Fibroblast of mammary gland (primary cell): ENCODE measurements around the gene SREBF1.
A peak's percentile ranks its signal among the peaks of the same experiment; 100 is the strongest.

Experiments used
- DNase-seq: peaks from one replicate; pipeline ENCODE4 v3.0.0-alpha.2; 2010; ENCODE audit warnings: low read depth
- H3K4me3 ChIP-seq: 2 replicates; pipeline ENCODE4 v1.5.1; 2011; ENCODE audit warnings: low read depth, mild to moderate bottlenecking, low read length, moderate library complexity; ENCODE audit not compliant: control insufficient read depth
- TF ChIP-seq, protein P1 (sequence below): conservative IDR thresholded peaks from 2 replicates; pipeline ENCODE4 v1.5.1; 2011; ENCODE audit warnings: low read depth, low read length, inconsistent platforms; ENCODE audit not compliant: control insufficient read depth, insufficient read depth

SREBF1 gene

DNA sequence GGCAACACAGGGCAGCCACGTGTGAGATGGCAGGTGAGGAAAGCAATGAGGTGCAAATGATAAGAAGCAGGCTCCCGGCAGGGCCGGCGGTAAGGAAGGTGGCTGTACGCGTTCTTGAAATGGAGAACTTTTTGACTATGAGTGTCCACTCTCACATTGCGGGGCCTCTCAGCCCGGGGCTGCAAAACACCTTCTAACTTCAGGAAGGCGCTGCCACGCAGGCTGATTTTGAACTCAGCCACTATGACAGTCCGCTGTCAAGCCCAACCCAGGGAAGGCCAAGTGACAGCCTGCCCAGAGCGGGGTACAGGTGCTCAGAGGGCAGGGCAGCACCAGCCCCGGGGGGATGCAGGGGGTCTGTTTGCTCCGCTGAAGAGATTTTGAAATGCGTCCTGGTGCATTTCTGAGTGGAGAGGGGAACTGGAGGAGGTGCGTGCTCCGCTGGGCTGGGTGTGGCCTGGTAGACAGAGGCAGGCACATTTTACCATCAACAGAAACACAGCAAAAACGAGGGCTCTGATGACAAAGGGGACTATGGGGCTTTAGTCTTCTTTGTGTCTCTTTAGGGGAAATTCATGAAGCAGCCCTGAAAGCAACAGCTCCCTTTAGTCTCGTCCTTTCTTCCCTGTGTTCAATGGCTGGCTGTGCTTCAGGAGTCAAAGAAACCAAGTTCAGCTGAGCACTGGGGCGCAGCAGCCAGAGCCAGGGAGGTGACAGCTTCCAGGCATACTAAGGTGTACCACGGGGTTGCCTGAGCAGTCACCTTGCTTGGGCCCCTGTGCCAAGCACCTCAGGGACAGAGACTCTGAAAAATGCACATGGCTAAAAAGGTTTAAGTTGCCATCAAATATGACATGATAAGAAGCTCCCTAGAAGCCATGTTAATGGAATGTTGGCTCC is 14.6 kb upstream of the SREBF1 start:
- TF ChIP-seq, protein P1, sequence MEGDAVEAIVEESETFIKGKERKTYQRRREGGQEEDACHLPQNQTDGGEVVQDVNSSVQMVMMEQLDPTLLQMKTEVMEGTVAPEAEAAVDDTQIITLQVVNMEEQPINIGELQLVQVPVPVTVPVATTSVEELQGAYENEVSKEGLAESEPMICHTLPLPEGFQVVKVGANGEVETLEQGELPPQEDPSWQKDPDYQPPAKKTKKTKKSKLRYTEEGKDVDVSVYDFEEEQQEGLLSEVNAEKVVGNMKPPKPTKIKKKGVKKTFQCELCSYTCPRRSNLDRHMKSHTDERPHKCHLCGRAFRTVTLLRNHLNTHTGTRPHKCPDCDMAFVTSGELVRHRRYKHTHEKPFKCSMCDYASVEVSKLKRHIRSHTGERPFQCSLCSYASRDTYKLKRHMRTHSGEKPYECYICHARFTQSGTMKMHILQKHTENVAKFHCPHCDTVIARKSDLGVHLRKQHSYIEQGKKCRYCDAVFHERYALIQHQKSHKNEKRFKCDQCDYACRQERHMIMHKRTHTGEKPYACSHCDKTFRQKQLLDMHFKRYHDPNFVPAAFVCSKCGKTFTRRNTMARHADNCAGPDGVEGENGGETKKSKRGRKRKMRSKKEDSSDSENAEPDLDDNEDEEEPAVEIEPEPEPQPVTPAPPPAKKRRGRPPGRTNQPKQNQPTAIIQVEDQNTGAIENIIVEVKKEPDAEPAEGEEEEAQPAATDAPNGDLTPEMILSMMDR, result no peak
- no peak overlapping the region for H3K4me3 ChIP-seq
- DNase-seq, result no peak

DNA sequence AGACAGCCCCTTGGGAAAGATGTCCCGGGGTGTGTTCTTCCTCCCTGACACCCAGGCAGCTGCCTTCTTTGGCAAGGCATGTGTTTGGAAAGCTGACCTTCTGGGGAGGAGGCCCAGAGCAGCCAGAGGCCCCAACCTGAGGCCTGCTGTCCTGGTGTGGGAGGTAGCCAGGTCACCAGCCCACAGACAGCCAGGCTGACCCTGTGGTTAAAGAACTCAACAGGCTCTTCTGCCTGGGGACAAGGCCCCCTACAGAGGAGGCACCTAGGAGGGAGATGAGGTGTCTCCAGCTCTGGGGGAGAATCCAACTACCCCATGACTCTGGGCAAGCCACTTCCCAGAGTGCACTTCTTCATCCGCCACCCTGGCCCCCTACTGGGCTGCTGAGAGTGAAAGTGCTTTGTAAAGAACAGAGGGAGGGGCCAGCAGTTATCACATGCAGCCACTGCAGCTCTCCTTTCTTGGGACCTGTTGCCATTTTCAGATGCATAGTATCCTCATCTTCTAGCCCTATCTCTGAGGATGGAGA is 13.1 kb upstream of the SREBF1 start:
- TF ChIP-seq, protein P1, result peak; percentile 37

DNA sequence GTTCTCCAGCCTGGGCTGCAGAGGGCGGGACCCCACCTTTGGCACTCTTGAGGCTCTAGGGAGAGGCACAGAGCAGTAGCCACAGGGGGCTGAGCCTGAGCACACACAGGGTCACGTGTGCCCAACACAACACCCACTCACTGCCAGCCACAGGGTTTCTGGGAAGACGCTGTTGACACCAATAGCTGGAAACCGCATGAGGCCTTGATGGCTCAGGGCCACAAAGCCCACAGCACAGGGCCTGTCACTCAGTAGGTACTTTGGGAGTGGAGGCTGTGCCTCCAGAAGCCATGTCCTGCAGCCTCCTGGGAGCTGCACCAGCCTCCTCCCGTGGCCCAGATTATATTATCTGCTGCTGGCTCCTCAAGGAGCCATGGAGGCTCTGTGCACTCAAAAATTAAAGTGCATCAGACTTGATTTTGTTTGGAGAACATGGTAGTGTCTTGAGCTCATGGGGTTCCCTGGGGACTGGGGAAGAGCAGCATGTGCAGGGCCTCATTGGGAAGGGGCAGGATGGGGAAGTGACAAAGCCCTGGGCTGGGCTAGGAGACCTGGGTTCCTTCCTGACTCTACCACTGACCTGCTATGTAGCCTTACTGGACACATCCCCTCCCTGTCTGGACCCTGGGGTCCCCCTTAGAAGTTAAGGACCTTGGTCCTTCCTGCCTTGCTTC is 12.5 kb upstream of the SREBF1 start:
- no peak overlapping the region for H3K4me3 ChIP-seq
- TF ChIP-seq, protein P1, result no peak
- peak; percentile 82 for DNase-seq

More for the DNA sequence above, 13.1 kb upstream of the SREBF1 start:
- H3K4me3 ChIP-seq, result no peak overlapping the region
- DNase-seq, result peak; percentile 67

DNA sequence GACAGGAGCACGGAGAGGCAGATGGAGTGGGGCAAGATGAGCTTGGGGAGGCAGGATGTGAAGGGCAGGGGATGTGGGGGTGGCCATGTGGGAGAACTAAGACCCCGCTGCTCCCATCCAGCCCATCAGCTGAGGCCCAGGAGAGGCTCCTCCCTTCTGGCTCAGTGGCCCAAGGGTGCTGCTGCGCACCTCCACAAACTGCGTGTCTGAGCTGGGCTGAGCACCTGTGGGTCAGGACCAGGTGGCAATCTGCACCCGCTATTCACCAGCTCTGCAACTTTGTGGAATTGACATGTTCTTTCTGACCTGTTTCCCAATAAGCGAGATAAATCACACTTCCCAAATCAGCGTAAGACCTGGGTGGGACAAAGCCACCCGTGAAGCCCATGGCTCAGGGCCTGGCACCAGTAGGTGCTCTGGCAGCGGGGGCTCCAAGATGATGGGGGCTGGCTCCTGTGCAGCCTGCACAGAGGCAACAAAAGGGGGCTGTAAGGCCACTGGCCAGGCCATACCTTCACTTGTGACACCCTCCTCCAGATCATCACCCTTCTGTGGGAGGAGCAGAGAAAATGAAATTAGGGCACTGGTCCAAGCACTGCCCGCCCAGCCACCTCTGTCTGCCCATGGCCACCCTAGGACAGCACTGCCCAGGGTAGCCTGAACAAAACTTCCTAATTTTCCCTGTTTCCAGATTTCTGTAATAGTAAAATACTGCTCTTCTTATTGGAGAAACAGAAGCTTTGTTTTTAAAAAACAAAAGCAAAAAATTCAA is 11.7 kb upstream of the SREBF1 start:
- no peak for DNase-seq
- H3K4me3 ChIP-seq, result no peak overlapping the region
- TF ChIP-seq, protein P1, result no peak

DNA sequence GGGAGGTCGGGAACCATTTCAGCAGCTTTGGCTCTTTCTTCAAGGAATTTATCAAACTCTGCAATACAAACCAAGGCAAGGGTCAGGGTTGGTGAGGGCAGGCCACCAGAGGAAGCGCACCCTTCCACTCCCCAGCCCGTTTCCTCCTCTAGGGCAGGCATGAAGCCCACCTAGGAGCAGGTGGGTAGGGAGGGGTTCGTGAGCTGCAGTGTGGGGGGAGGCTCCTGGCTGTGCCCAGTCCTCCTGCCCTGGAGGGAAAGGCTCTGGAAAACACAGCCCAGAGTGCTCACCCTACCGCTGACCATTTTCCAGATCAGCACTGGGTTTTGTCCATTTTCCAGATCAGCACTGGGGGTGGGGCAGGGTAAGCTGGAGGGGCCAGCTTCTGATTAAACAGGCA is 10.9 kb upstream of the SREBF1 start:
- H3K4me3 ChIP-seq, result no peak overlapping the region
- TF ChIP-seq, protein P1, result no peak
- DNase-seq, result no peak

DNA sequence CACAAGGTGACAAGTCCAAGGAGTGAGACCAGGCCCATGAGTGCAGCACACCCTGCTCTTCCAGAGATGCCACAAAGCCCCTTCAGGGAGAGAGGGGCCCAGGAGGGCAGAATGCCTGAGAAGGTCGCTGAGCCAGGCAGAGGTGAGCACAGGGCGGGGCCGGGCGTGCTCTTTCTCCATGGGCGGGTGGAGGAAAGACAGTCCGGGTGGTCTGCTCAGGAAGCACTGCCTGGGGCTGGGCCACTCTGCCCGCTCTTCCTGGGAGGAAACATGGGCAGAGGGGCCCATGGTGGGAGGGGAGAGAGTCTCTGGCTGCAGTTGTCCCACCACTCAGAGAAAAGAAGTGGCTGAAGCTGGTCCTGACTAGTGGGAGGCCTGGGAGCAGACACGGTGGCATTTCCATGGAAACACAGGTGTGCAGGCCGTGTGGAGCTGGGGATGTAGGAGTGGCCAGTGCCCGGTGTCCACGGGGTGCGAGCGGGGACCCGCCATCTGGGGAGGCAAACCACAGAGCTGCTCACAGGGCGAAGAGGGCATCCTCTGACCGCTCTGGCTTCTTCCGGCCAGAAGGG is 10.4 kb upstream of the SREBF1 start:
- H3K4me3 ChIP-seq, result no peak overlapping the region
- no peak for DNase-seq
- TF ChIP-seq, protein P1, result no peak
